Measurements from ENCODE around the gene ATAT1.

- TF ChIP-seq, protein P1, sequence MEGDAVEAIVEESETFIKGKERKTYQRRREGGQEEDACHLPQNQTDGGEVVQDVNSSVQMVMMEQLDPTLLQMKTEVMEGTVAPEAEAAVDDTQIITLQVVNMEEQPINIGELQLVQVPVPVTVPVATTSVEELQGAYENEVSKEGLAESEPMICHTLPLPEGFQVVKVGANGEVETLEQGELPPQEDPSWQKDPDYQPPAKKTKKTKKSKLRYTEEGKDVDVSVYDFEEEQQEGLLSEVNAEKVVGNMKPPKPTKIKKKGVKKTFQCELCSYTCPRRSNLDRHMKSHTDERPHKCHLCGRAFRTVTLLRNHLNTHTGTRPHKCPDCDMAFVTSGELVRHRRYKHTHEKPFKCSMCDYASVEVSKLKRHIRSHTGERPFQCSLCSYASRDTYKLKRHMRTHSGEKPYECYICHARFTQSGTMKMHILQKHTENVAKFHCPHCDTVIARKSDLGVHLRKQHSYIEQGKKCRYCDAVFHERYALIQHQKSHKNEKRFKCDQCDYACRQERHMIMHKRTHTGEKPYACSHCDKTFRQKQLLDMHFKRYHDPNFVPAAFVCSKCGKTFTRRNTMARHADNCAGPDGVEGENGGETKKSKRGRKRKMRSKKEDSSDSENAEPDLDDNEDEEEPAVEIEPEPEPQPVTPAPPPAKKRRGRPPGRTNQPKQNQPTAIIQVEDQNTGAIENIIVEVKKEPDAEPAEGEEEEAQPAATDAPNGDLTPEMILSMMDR (IDR thresholded peaks at IDR 0.05) = no peak
- peak; percentile 100 for TF ChIP-seq POLR2A (IDR thresholded peaks at IDR 0.05)
Measured at GRCh38 chr6:30616811-30617564, 9.7 kb upstream of the ATAT1 start, which contains the start of gene PPP1R10.
